A549 (cell line): ENCODE measurements around the gene STAG3. TPM values are rescaled to one million over a fixed set of nuclear protein-coding genes. Genes with fewer than 3 reads are reported as not detected.
"Not testable (repeated sequence)": the region's sequence is repeated elsewhere in the genome, so short reads cannot be mapped to it uniquely, and the experiment has no call there.

Experiments used
- ATAC-seq, 2 experiments: fragments of 200-7000 bp in 1 of 2; fragments of >200 bp in 1 of 2; cut with Nextera tagmentation in 1 of 2; cut with Tn5 transposase in 1 of 2; 3 replicates each; pipeline versions ENCODE4 v1.8.0 to v1.9.1; 2018 to 2020; ENCODE audit warnings: mild to moderate bottlenecking in 1 of 2, moderate library complexity in 1 of 2
- CTCF ChIA-PET: fragments of 300-600 bp; sonication (Branson Sonifier 250); formaldehyde crosslinking; extraction: SDS; loops from one replicate; lab custom pipeline; 2021; ENCODE audit warnings: antibody characterized with exemption, inconsistent platforms; lab: Yijun Ruan, JAX
- POLR2A ChIA-PET: fragments of 350-600 bp; formaldehyde crosslinking; extraction: SDS; loops from one replicate; lab custom pipeline; 2021; ENCODE audit warnings: antibody characterized with exemption, inconsistent platforms; lab: Yijun Ruan, JAX
- DNase-seq, 2 experiments: peaks; one replicate each; pipeline versions ENCODE4 v3.0.0 to v3.0.0-alpha.2; 2011 to 2016; ENCODE audit warnings: low read depth in 1 of 2, low spot score in 1 of 2
- FAIRE-seq: peaks from 2 replicates; lab custom pipeline; 2011; peaks lifted over from hg19 to GRCh38; lab: Jason Lieb, UNC
- H3K27ac ChIP-seq, 2 experiments: fragments of >200 bp; sonication (Bioruptor Twin); formaldehyde crosslinking; 3 replicates each; pipeline ENCODE4 v1.5.1; 2016 to 2017
- H3K4me1 ChIP-seq: fragments of >200 bp; sonication (Bioruptor Twin); formaldehyde crosslinking; 3 replicates; pipeline ENCODE4 v1.6.1; 2016
- H3K4me2 ChIP-seq: fragments of >200 bp; sonication (Bioruptor Twin); formaldehyde crosslinking; 3 replicates; pipeline ENCODE4 v1.6.1; 2016
- H3K4me3 ChIP-seq: fragments of >200 bp; sonication (Bioruptor Twin); formaldehyde crosslinking; 3 replicates; pipeline ENCODE4 v1.5.1; 2016
- H3K9me3 ChIP-seq: fragments of >200 bp; sonication (Bioruptor Twin); formaldehyde crosslinking; 3 replicates; pipeline ENCODE4 v1.6.1; 2016
- CBX2 ChIP-seq: fragments of 200-600 bp; sonication (generic); IDR thresholded peaks from 2 replicates; pipeline ENCODE4 v1.6.1; 2016; ENCODE audit warnings: low read depth, mild to moderate bottlenecking, borderline replicate concordance
- CBX8 ChIP-seq: fragments of 200-600 bp; sonication (generic); IDR thresholded peaks from 2 replicates; pipeline ENCODE4 v1.6.1; 2016
- CEBPB ChIP-seq, 2 experiments: fragments of >200 bp in 1 of 2; sonication (Bioruptor Twin) in 1 of 2; formaldehyde crosslinking in 1 of 2; IDR thresholded peaks; 2 replicates each; pipeline ENCODE4 v1.6.1; 2012 to 2016
- CHD4 ChIP-seq: fragments of 200-600 bp; sonication (generic); IDR thresholded peaks from 2 replicates; pipeline ENCODE4 v1.6.1; 2016; ENCODE audit warnings: antibody characterized with exemption, mild to moderate bottlenecking, borderline replicate concordance
- EHMT2 ChIP-seq: fragments of 200-600 bp; sonication (generic); IDR thresholded peaks from 2 replicates; pipeline ENCODE4 v1.6.1; 2016; ENCODE audit warnings: antibody characterized with exemption, low read depth, mild to moderate bottlenecking, moderate library complexity
- ELK1 ChIP-seq: fragments of 150-350 bp; IDR thresholded peaks from 2 replicates; pipeline ENCODE4 v1.6.1; 2014; ENCODE audit warnings: low read depth, mild to moderate bottlenecking, low read length
- GATA3 ChIP-seq: IDR thresholded peaks from 2 replicates; pipeline ENCODE4 v1.6.1; 2012; ENCODE audit warnings: borderline replicate concordance
- HOXB13 ChIP-seq: fragments of 250-450 bp; sonication (Bioruptor Pico); IDR thresholded peaks from 2 replicates; pipeline ENCODE4 v1.5.0; 2020; ENCODE audit warnings: low read depth, mild to moderate bottlenecking, moderate library complexity
- HOXB5 ChIP-seq: fragments of 250-450 bp; sonication (Bioruptor Pico); IDR thresholded peaks from 2 replicates; pipeline ENCODE4 v1.5.0; 2020; ENCODE audit warnings: mild to moderate bottlenecking, moderate library complexity
- KDM5A ChIP-seq: fragments of 200-600 bp; sonication (generic); IDR thresholded peaks from 2 replicates; pipeline ENCODE4 v1.6.1; 2016; ENCODE audit warnings: antibody characterized with exemption, mild to moderate bottlenecking
- NR3C1 ChIP-seq: fragments of >200 bp; sonication (Bioruptor Twin); formaldehyde crosslinking; IDR thresholded peaks from 3 replicates; pipeline ENCODE4 v1.6.1; 2017
- RAD21 ChIP-seq, 2 experiments: fragments of >200 bp in 1 of 2; sonication (Bioruptor Twin) in 1 of 2; formaldehyde crosslinking in 1 of 2; IDR thresholded peaks in 1 of 2; conservative IDR thresholded peaks in 1 of 2; 2 replicates in 1 of 2; 3 replicates in 1 of 2; pipeline ENCODE4 v1.6.1; 2012 to 2018; ENCODE audit warnings: inconsistent platforms in 1 of 2
- RNF2 ChIP-seq: fragments of 200-600 bp; sonication (generic); IDR thresholded peaks from 2 replicates; pipeline ENCODE4 v1.6.1; 2016; ENCODE audit warnings: low read depth, mild to moderate bottlenecking, antibody characterized with exemption, moderate library complexity, borderline replicate concordance
- USF2 ChIP-seq: fragments of 450-650 bp; IDR thresholded peaks from 2 replicates; pipeline ENCODE4 v1.6.1; 2014; ENCODE audit warnings: antibody characterized with exemption
- WGBS: methylation state at CpG from one replicate; pipeline ENCODE4 v1.1.6; 2017; ENCODE audit errors: missing lambda C conversion rate; 5-methylcytosine and 5-hydroxymethylcytosine counted together
- polyA plus RNA-seq, 4 experiments: library from polyadenylated mRNA; depleted of rRNA in 3 of 4; stranded (reverse); fragments of >200 nt; fragmentation: RNase III in 1 of 4; extraction: RNeasy Plus Mini Kit Qiagen cat#74134 plus additional on column Dnase treatment in 1 of 4; gene quantifications; 2 replicates in 3 of 4; 3 replicates in 1 of 4; pipeline ENCODE4 v1.2.3, GENCODE V29; 2011 to 2017
- TF ChIP-seq, protein P1 (sequence below): IDR thresholded peaks from 2 replicates; pipeline ENCODE4 v1.6.1; 2012

The STAG3 gene
- polyA plus RNA-seq, 2 of the 4 experiments (the other 2 are of a cell fraction) = 0.25 to 0.50 TPM

DNA sequence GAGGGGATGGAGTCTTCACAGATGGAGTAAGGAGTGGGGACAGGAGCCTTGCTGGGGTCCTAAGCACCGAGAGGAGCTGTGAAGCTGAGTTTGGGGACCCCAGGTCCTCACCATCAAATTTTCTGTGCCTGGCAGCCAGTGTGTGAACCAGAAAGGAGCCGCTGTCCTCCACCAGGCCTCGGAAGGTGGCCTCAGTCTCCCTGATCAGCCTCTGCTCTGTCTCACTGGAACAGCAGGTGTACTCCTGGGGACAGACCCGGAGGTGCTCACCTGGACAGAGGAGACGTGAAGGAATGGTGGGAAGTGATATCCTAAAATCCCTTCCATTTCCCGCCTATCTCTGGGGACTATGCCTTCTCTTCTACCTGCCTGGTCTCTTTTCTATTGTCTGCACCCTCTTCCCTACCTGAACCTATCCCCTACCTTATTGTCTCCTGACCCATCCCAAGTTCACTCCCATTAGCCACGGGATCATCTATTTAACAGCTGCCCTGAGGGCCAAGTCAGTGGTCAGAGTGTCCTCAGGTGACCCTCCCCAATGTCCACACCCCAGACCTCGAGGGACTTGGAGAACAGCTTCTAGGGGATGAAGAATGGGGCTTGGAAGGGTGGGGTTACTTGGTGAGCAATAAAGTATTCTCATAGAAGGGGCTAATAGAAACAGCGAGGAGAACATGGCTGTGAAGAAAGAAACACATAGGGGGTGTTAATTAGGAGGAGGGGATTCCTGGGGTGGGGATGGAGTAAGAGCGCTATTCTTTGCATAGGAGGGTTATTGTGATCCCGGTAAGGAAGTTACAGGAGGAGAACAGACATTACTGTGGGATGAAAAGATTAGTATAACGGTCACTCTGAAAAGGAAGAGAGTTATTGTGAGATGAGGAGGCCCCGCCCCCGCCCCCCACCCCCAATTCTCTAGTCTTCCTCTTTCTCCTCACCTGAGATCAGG, 1.3 kb upstream of the STAG3 start:
- H3K4me2 ChIP-seq = peak overlapping the region; percentile 92
- ChIA-PET POLR2A (interaction anchor here (1.1 to 1.6 kb wide), 4 partner anchors 13 to 768 kb away, joined by 3 to 12 read pairs (median 6); partner anchors contain the start of genes BUD31, LAMTOR4, MEPCE and PDAP1), CTCF (interaction anchor here (0.9 to 5.7 kb wide), 5 partner anchors 9 to 44 kb away, joined by 3 to 25 read pairs (median 6); no protein-coding TSS in a partner anchor)
- peak overlapping the region; percentile 64 for H3K4me3 ChIP-seq
- 48% methylated on average over 14 of the region's 14 CpGs for WGBS
- no peak for TF ChIP-seq HOXB5 (CRISPR knock-in tag)
- TF ChIP-seq CBX8 = no peak
- TF ChIP-seq CEBPB (IDR thresholded peaks at IDR 0.05) = no peak
- TF ChIP-seq CHD4 = no peak
- no peak for TF ChIP-seq NR3C1
- TF ChIP-seq EHMT2 = no peak
- no peak for TF ChIP-seq GATA3
- TF ChIP-seq RAD21 (conservative IDR thresholded peaks at IDR 0.05 in 1 of 2, IDR thresholded peaks at IDR 0.05 in 1 of 2) = no peak
- no peak for TF ChIP-seq KDM5A
- TF ChIP-seq RNF2 = no peak
- TF ChIP-seq, protein P1, sequence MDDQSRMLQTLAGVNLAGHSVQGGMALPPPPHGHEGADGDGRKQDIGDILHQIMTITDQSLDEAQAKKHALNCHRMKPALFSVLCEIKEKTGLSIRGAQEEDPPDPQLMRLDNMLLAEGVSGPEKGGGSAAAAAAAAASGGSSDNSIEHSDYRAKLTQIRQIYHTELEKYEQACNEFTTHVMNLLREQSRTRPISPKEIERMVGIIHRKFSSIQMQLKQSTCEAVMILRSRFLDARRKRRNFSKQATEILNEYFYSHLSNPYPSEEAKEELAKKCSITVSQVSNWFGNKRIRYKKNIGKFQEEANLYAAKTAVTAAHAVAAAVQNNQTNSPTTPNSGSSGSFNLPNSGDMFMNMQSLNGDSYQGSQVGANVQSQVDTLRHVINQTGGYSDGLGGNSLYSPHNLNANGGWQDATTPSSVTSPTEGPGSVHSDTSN = no peak
- no peak for TF ChIP-seq CBX2
- TF ChIP-seq HOXB13 (CRISPR knock-in tag) = no peak
- no peak for TF ChIP-seq USF2
- no peak for TF ChIP-seq ELK1
- peaks cover 9% of the 10 kb centered on the region; the same call in 2 of the 3 replicates for H3K4me1 ChIP-seq
- no peak for ATAC-seq
- peak overlapping the region; percentile 68 to 83 for H3K27ac ChIP-seq
- FAIRE-seq = no peak
- H3K9me3 ChIP-seq = no peaks in the 10 kb centered on the region; the same call in 2 of the 3 replicates
- no peak for DNase-seq

- DNase-seq, POLR2A ChIA-PET, H3K4me3 ChIP-seq, H3K4me1 ChIP-seq, H3K9me3 ChIP-seq, FAIRE-seq, ATAC-seq, H3K27ac ChIP-seq, H3K4me2 ChIP-seq: not testable (repeated sequence)
- WGBS = 77% methylated on average over 3 of the region's 3 CpGs
- CTCF ChIA-PET = interaction anchor here (0.9 to 5.7 kb wide), 3 partner anchors 14 to 47 kb away, joined by 3 to 25 read pairs (median 4); no protein-coding TSS in a partner anchor
These were observed 2.4 kb downstream of the STAG3 start for GRCh38 chr7:100180084-100180483.

DNA sequence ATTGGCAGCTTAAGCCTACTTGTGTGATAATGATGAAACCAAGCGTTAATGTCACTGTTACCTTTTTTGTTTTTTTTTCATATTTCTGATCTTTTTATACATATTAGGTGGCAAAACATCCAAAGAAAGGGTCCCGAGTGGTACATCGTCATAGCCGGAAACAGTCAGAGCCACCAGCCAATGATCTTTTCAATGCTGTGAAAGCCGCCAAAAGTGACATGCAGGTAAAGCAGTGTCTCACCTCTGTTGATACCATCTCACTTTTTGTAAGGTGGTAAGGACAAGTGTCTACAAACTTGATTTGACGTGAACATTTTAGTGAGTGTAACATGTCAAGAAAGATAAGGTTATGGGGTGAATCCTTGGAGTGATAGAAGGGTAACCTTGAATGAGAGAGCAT, 4.9 kb downstream of the STAG3 start:
- ATAC-seq, FAIRE-seq, H3K27ac ChIP-seq, H3K4me1 ChIP-seq, POLR2A ChIA-PET, H3K4me3 ChIP-seq, H3K4me2 ChIP-seq, DNase-seq, H3K9me3 ChIP-seq: not testable (repeated sequence)
- CTCF ChIA-PET = interaction anchor here (0.7 to 3.4 kb wide), 3 partner anchors 24 to 49 kb away, joined by 3 to 12 read pairs (median 3); partner anchors contain the start of gene TRAPPC14
- 72% methylated on average over 6 of the region's 6 CpGs for WGBS

GRCh38 chr7:100183090-100183489, 5.4 kb downstream of the STAG3 start:
- POLR2A ChIA-PET = not testable (repeated sequence)

More at GRCh38 chr7:100183090-100183489, 5.4 kb downstream of the STAG3 start:
- not testable (repeated sequence) for FAIRE-seq, H3K4me3 ChIP-seq, H3K9me3 ChIP-seq, H3K27ac ChIP-seq, DNase-seq, H3K4me1 ChIP-seq, H3K4me2 ChIP-seq, ATAC-seq
- CTCF ChIA-PET = interaction anchor here (0.7 to 3.4 kb wide), 2 partner anchors 27 to 50 kb away, joined by 3 to 12 read pairs; no protein-coding TSS in a partner anchor
- WGBS = 72% methylated on average over 6 of the region's 6 CpGs
